Spleen (tissue), 7 donors: ENCODE data around the gene DAPK2.

Source experiments
- CTCF ChIP-seq, 11 experiments: fragments of 200-600 bp in 7 of 11; fragments of 450-650 bp in 4 of 11; sonication (generic) in 4 of 11; IDR thresholded peaks in 8 of 11; conservative IDR thresholded peaks in 3 of 11; 1 replicate in 7 of 11; 2 replicates in 4 of 11; pipeline versions ENCODE4 v1.4.0 to v1.8.0; 2016 to 2021; ENCODE audit warnings: antibody characterized with exemption in 11 of 11, inconsistent platforms in 4 of 11, mild to moderate bottlenecking in 1 of 11
- POLR2A ChIP-seq, 3 donors: fragments of 450-650 bp; IDR thresholded peaks; one replicate each; pipeline ENCODE4 v1.5.1; 2017; ENCODE audit warnings: antibody characterized with exemption in 3 of 3, mild to moderate bottlenecking in 1 of 3
- donor health status: DM: no; HTN: no; CAD: no; lungs with moderate emphysema.
- donor health status: DM: no; HTN: no; CAD: no.
- donor health status: DM: no; HTN: no; CAD: no.

GRCh38 chr15:64044300-64045100, 1.8 kb downstream of the DAPK2 start:
- no peak for TF ChIP-seq POLR2A (IDR thresholded peaks at IDR 0.05)
- peak in 1 of 11 experiments; percentile 10 for TF ChIP-seq CTCF (IDR thresholded peaks at IDR 0.05 in 8 of 11, conservative IDR thresholded peaks at IDR 0.05 in 3 of 11)
